Fibroblast of lung (primary cell): ENCODE data around the gene TTC17.

Source experiments
- EZH2 ChIP-seq: IDR thresholded peaks from 2 replicates; pipeline ENCODE4 v1.5.1; 2012; ENCODE audit warnings: low read length, control low read depth, mild to moderate bottlenecking; ENCODE audit errors: missing control alignments
- TF ChIP-seq, protein P1 (sequence below), 2 donors: IDR thresholded peaks in 1 of 2; conservative IDR thresholded peaks in 1 of 2; 1 replicate in 1 of 2; 2 replicates in 1 of 2; pipeline ENCODE4 v1.5.1; 2011 to 2012; ENCODE audit warnings: low read length in 2 of 2, control low read depth in 1 of 2, inconsistent platforms in 1 of 2, low read depth in 1 of 2, mild to moderate bottlenecking in 1 of 2

DNA sequence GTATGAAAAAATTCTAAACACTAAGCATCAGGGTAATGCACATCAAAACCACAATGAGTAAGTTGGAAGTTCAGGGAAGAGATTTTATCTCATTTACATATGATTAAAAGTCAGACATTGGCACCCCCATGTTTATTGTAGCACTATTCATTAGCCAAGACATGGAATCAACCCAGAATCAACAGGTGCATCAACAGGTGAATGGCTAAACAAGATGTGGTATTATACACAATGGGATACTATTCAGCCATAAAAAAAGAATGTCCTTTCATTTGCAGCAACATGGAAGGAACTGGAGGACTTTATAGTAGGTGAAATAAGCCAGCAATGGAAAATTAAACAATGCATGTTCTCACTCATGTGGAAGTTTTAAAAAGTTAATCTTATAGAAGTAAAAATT, 17.6 kb upstream of the TTC17 start:
- TF ChIP-seq, protein P1, sequence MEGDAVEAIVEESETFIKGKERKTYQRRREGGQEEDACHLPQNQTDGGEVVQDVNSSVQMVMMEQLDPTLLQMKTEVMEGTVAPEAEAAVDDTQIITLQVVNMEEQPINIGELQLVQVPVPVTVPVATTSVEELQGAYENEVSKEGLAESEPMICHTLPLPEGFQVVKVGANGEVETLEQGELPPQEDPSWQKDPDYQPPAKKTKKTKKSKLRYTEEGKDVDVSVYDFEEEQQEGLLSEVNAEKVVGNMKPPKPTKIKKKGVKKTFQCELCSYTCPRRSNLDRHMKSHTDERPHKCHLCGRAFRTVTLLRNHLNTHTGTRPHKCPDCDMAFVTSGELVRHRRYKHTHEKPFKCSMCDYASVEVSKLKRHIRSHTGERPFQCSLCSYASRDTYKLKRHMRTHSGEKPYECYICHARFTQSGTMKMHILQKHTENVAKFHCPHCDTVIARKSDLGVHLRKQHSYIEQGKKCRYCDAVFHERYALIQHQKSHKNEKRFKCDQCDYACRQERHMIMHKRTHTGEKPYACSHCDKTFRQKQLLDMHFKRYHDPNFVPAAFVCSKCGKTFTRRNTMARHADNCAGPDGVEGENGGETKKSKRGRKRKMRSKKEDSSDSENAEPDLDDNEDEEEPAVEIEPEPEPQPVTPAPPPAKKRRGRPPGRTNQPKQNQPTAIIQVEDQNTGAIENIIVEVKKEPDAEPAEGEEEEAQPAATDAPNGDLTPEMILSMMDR (conservative IDR thresholded peaks at IDR 0.05 in 1 of 2, IDR thresholded peaks at IDR 0.05 in 1 of 2; ENCODE audit: low read depth in 1 of 2, low read length in 2 of 2), result no peak
- TF ChIP-seq EZH2, result no peak
